Suppressor macrophage treated with lipopolysaccharide for 1 hour (primary cell): ENCODE measurements around the gene AP1S3.
"Not testable (repeated sequence)": the region's sequence is repeated elsewhere in the genome, so short reads cannot be mapped to it uniquely, and the experiment has no call there.

Source experiments
- DNase-seq, 3 donors: peaks; one replicate each; pipeline ENCODE4 v3.0.0-alpha.2; 2020 to 2022

Gene AP1S3

DNA sequence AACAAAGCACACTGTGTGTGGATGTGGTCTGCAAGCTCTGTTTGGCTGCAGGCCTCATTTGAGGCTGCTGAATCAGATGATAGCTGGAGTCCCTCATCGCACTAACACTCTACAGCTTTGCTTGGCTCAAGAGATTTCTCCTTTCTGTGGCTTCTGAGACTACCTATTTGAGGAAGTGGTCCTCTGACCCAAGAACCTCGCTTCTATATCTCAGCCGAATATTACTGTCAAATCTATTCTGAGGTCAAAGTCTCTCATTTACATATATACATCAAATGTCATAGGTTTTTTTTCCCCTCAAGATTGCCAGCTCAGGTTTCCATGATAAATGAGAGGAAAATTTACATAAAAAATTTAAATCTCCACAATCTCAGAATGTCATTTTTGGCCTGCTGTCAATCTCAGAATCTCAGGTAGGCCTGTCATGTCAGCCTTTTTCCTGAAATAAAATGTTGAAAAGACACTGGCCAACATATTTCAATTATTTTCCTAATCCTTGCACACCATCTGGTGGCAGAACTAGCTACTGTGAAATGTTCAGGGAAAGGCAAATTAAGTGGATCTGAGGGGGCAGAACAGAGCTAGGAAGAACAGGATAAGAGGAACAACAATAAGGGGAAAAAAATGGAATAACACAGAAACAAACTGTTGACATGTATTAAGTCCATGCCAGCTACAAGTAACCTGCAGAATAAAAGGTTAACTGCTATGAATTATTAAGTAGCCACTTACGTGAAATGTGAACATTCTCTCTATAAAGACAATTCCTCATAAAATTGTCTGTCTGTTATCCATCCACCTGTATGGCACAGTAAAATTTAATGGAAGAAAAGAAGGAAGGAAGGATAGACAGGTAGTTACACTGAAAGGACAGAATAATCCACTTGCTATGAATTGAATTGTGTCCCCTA, 39.3 kb downstream of the AP1S3 start:
- DNase-seq = peak in 2 of 3 donors; percentile 8 to 26

- no peak for DNase-seq
These were observed 40.3 kb downstream of the AP1S3 start for GRCh38 chr2:223797037-223797436.

- DNase-seq = no peak
These were observed 48.0 kb downstream of the AP1S3 start for GRCh38 chr2:223789423-223789822.

DNA sequence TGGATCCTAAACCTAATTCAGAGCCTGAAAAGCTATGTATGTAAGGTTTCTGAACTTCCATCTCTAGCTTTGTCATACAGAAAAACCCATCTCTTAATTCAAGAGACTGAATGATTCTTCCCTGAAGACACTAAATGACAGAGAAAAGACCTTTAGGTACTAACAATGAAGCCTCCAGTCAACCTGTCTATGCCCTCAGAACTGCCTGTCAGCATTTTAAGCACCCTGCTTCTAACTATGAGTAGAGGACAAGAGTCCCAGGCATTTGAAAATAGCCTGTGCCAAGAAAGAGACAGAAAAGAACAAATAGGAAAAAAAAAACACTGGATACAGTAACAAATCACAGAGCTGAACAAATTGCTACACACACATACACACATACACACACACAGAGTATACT, 48.6 kb downstream of the AP1S3 start:
- DNase-seq = no peak

- DNase-seq = not testable (repeated sequence)
These were observed 49.3 kb downstream of the AP1S3 start for GRCh38 chr2:223788106-223788505.

DNA sequence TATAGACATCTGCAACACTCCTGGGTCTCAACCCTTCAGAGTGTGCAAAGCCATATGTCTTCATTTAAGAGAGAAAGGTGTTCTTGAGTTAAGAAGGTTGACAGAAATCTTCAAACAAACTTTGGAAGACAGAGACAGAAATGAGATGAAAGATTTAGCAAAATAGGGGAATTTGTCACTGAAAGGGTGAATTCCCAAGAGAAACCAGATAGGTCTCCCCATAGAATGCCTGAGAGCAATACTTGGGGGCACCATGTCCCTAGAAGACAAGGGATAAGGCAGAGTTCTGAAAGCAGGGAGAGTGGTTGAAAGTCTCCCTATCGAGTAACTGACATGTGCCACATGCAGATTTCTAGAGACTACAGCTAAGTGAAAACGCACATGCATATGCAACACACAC, 50.0 kb downstream of the AP1S3 start:
- DNase-seq = peak; percentile 14 to 19 (median 15)

DNA sequence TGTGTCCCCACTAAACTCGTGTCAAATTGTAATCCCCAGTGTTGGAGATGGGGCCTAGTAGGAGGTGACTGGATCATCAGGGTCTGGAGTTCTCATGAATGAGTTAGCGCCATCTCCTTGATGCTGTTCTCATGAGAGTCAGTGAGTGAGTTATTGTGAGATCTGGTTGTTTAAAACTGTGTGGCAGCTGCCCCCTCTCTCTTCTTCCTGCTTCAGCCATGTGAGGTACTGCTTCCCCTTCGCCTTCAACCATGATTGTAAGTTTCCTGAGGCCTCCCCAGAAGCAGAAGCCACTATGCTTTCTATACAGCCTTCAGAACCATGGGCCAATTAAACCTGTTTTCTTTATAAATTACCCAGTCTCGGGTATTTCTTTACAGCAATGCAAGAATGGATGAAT, 50.4 kb downstream of the AP1S3 start:
- DNase-seq = no peak

- DNase-seq = no peak
These were observed 51.1 kb downstream of the AP1S3 start for GRCh38 chr2:223786236-223786635.

- DNase-seq = no peak
These were observed 53.1 kb downstream of the AP1S3 start for GRCh38 chr2:223784221-223784772.

GRCh38 chr2:223782629-223783028, 54.8 kb downstream of the AP1S3 start:
- no peak for DNase-seq

GRCh38 chr2:223781560-223781959, 55.8 kb downstream of the AP1S3 start:
- DNase-seq = no peak

GRCh38 chr2:223779877-223780276, 57.5 kb downstream of the AP1S3 start:
- DNase-seq = peak; percentile 66 to 72 (median 66)

GRCh38 chr2:223774193-223774592, 63.2 kb downstream of the AP1S3 start:
- no peak for DNase-seq

DNA sequence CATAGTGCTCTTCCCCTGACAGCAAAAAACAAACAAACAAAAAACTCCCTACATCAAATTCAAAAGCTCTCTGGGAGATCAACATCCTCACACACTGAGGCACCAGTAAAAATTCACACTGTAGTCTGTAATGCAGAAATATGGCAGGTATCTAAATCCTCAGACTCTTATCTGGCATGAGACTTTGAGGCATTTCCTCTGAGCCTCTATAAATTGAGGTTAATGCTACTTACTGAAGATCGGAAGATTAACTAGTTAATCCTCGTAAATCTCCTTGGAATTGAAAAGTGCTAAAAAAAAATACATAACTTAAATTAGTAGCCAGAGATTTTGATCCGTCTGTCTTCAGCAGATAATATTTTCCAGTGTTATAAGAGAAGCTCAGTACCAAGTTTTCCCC, 65.0 kb downstream of the AP1S3 start:
- DNase-seq = no peak

DNA sequence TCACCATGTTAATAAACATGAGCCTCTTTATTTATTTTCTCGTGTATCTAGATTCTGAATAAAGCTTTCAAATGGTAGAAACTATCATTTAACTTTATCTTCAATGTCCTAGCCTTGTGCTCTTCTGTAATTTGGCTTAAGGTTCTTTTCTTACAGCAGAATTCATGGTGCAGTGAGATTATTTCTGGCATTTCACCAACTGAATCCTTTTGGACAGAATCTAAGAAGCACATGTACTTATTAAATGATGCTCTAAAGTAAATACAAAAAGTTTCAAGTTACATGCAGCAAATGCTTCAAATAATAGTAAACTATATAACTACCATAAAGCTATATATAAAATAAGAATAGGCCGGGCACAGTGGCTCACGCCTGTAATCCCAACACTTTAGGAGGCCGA, 65.9 kb downstream of the AP1S3 start:
- no peak for DNase-seq

- peak in 2 of 3 donors; percentile 9 to 12 for DNase-seq
These were observed 69.2 kb downstream of the AP1S3 start for GRCh38 chr2:223768179-223768578.

DNA sequence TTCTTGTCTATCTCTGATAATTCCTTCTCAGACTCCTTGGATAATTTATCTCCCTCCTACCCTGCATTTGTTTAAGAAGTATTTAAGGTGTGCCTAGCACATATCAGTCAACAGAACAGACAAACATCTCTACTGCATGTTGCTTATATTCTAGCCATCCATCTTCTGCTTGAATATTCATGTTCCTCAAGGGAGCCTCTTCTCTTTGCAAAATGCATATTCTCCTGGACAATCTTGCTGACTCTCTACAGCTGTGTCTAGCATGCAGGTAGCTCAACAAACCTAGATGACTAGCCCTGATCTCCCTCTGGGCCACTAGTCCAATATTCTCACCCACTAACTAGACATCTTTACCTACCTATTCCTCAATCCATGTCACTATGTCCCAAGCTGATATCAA, 70.0 kb downstream of the AP1S3 start:
- DNase-seq = no peak

GRCh38 chr2:223765221-223765785, 72.1 kb downstream of the AP1S3 start:
- no peak for DNase-seq

DNA sequence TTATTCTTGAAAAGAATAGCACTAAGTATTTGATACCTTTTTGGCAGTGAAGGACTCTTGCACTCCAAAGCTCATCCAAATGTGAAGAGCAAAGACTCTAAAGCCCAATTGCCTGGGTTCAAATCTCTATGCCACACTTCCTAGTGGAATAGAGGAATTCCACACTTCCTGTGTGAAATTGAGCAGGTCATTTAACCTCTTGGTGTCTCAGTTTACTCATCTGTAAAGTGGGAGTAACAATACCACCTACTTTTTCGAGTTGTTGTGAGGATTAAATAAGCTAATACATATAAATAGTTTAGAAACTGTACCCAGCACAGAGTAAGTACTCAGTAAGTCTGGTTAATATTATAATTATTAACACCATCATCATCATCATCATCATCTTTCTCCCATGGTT, 72.6 kb downstream of the AP1S3 start:
- DNase-seq = no peak

DNA sequence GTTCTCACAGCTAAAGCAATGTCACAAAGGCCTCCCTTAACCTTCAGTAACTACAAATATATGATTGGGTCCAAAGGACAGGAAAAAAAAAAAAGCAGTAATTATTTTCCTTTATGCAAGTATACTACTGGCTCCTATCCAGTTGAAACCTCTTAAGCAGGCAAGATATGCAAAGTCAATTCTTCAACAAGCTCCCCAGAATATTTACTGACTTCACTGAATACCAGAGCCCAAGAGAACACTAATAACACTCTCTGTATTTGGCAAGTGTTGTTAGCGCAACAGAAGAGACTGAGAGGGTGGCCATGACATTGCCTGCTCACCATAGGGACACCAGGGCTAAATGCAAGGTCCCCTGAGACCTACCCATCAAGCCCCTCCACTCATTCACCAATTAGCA, 74.5 kb downstream of the AP1S3 start:
- DNase-seq = no peak

DNA sequence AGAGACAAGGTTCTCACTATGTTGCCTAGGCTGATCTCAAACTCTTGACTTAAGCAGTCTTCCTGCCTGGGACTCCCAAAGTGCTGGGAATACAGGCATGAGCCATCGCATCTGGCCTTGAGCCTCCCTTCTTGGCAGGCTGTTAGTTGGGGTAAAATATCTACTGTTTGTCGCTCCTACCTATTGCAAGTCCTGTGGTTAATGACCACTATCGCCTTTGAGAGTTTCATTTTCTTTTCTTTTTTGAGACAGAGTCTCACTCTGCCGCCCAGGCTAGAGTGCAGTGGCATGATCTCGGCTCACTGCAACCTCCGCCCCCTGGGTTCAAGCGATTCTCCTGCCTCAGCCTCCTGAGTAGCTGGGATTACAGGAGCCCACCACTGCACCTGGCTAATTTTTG, 75.6 kb downstream of the AP1S3 start:
- not testable (repeated sequence) for DNase-seq

DNA sequence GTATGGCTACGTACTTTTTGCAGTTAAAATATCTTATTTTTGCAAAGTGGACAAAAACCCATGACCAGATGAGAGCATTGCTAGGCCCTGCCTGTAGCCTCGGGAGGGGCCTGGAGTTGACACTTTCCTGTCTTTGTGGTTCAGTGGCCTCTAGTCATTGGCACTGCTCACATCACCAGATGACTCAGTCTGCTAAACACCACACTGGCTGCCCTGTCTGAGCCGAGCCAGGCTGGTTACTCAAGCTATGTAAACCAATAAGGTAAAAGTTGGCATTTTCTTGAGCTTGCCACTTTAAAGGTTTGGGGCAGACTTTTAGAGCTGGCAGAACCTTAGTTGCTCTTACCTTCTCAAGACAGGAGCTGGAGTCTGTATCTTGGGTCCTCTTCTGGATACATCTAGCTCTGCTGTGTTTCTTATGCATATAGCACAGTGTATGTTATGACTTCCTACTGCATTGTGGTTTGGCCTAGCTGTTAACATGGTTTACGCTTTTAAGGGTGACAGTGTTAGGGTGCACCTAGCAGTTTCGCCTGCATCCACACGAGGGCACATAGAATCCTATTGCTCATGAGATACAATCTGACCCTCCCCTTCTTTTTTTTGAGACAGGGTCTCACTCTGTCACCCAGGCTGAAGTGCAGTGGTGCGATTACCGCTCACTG, 76.4 kb downstream of the AP1S3 start:
- peak; percentile 34 to 44 (median 35) for DNase-seq

- DNase-seq = no peak
These were observed 77.6 kb downstream of the AP1S3 start for GRCh38 chr2:223759569-223760430.
